ENCODE results near the gene SH2D3A. TPM values are rescaled to one million over a fixed set of nuclear protein-coding genes. Genes with fewer than 3 reads are reported as not detected.
A peak's percentile ranks its signal among the peaks of the same experiment; 100 is the strongest.

SH2D3A gene
- total and polyA plus RNA-seq, 2 donors (not counting 1 experiment from before 2014, with no cell fraction given), result 36.1 to 54.1 TPM

DNA sequence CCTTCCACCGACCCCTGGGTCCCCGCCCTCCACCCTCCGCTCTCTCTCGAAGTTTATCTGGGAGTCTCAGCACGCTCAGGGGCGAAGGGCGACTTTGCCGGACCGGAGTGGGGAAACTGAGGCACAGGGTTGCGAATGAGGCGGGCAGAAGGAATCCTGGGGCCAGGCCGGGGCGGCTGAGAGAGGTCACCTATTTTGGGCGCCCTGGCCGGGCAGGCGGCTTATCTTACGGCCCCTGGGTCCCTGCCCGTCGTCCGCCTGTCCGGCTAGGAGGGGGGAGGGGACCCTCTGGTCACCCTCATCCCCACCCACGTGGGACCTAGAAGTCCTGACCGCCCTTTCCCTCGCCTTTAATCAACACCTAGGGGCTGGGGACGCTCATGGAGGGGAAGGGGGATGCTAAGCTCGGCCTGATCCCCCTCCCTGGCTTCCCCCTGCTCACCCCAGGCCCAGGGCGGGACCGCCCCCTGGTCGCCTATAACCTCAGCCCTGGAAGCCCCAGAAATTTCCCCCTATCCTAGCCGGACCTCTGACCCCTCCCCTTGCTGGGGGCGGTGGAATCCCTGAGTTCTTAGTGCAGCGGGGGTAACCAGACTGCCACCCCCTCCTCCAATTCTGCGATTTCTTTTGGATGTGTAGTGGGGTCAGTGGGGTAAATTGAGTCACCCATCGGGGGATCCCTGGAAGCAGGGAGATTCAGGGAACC, 27.2 kb downstream of the SH2D3A start:
- 0% methylated on average over 16 of the region's 34 CpGs for WGBS (ENCODE audit: insufficient coverage)
- peak overlapping the region; percentile 64 for H3K27ac ChIP-seq (ENCODE audit: low read length in 2 of 2)
- peaks cover 0 to 3% of the 10 kb centered on the region in 2 experiments for H3K36me3 ChIP-seq (replicated peaks in 1 of 2; ENCODE audit: control extremely low read depth in 1 of 2, control insufficient read depth in 1 of 2, extremely low read depth in 1 of 2, insufficient read depth in 2 of 2, low read length in 1 of 2)
- no peaks in the 10 kb centered on the region for H4K20me1 ChIP-seq (ENCODE audit: control insufficient read depth, insufficient read depth, low read length, poor library complexity, severe bottlenecking)
- CTCF ChIA-PET, result interaction anchor here (1.0 to 5.3 kb wide), 2 partner anchors 33 to 124 kb away, joined by 5 to 41 read pairs; partner anchors contain the start of gene VAV1
- peak overlapping the region in 4 of 5 experiments; percentile 55 to 74 (median 63) for H3K4me3 ChIP-seq (ENCODE audit: control extremely low read depth in 1 of 5, extremely low read depth in 1 of 5, insufficient read depth in 1 of 5, low read depth in 2 of 5, low read length in 4 of 5)
- TF ChIP-seq, protein P1, sequence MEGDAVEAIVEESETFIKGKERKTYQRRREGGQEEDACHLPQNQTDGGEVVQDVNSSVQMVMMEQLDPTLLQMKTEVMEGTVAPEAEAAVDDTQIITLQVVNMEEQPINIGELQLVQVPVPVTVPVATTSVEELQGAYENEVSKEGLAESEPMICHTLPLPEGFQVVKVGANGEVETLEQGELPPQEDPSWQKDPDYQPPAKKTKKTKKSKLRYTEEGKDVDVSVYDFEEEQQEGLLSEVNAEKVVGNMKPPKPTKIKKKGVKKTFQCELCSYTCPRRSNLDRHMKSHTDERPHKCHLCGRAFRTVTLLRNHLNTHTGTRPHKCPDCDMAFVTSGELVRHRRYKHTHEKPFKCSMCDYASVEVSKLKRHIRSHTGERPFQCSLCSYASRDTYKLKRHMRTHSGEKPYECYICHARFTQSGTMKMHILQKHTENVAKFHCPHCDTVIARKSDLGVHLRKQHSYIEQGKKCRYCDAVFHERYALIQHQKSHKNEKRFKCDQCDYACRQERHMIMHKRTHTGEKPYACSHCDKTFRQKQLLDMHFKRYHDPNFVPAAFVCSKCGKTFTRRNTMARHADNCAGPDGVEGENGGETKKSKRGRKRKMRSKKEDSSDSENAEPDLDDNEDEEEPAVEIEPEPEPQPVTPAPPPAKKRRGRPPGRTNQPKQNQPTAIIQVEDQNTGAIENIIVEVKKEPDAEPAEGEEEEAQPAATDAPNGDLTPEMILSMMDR (IDR thresholded peaks at IDR 0.05), result no peak
- Mint-ChIP-seq H3K4me1 (peaks cover 39% of the 10 kb centered on the region), H3K27me3 (no peaks in the 10 kb centered on the region), H3K4me3 (peak overlapping the region; percentile 91), H3K27ac (peak overlapping the region; percentile 72), H3K9me3 (ENCODE audit: insufficient read depth) (no peaks in the 10 kb centered on the region)
- no peaks in the 10 kb centered on the region for H3K9me3 ChIP-seq (ENCODE audit: control extremely low read depth in 1 of 3, control insufficient read depth in 2 of 3, insufficient read depth in 1 of 3, low read length in 2 of 3)
- peaks cover 10% of the 10 kb centered on the region for H3K79me2 ChIP-seq (ENCODE audit: control insufficient read depth, insufficient read depth, low read length)
- peak overlapping the region; percentile 31 for H2AFZ ChIP-seq (ENCODE audit: insufficient read depth, low read depth, low read length, poor library complexity, severe bottlenecking)
- intact Hi-C loops (cut with micrococcal nuclease), result loop anchor here (1.0 to 5.0 kb wide), 5 partner anchors 32 to 367 kb away; partner anchors contain the start of genes ALKBH7, CD70 and VAV1
- peaks cover 39 to 51% of the 10 kb centered on the region in 2 donors for H3K4me1 ChIP-seq (ENCODE audit: control insufficient read depth in 2 of 2, insufficient read depth in 2 of 2, low read length in 2 of 2)
- H3K4me2 ChIP-seq (replicated peaks; ENCODE audit: low read depth, low read length, poor library complexity, severe bottlenecking), result peak overlapping the region; percentile 89
- POLR2A ChIA-PET, result interaction anchor here (4.5 kb wide), 1 partner anchor 32 kb away, joined by 17 read pairs; the partner anchor contains the start of gene VAV1
- no peaks in the 10 kb centered on the region for H3K27me3 ChIP-seq (replicated peaks in 1 of 4; ENCODE audit: control extremely low read depth in 1 of 4, control insufficient read depth in 3 of 4, insufficient read depth in 4 of 4, low read length in 3 of 4)
- DNase-seq (no peak), ATAC-seq (ENCODE audit: low read depth) (no peak)
- peak overlapping the region; percentile 61 for H3K9ac ChIP-seq (ENCODE audit: low read length)

DNA sequence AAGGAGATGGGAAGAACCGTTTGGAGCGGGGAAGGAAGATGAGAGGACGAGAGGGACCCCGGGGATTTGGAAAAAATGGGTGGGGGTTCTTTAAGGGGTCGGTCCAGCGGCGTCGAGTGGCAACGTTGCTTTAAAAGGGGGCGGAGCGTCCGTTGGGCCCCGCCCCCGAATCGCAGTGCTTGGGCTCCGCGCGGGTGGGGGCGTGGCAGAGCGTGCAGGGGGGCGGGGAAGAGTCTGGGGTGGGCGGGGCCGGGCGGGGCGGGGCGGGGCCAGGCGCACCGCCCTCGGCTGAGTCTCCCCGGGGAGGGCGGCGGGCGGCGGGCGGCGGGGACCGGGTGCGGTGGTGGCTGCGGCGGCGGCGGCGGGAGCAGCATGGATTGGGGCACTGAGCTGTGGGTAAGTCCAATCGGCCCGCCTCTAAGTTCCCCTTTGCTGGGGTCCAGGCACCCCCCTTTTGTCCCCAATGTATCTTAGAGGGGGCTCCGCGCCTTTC, 27.8 kb downstream of the SH2D3A start, which contains the start of gene TRIP10:
TRIP10 (plus strand) TSS at position 291 of the 493 bp plus-strand sequence; CDS start at position 373, 82 bp downstream.
- Mint-ChIP-seq H3K4me3 (peak within 1 kb of the TSS; percentile 94), H3K27ac (peak within 1 kb of the TSS; percentile 99), H3K27me3 (no peaks in the 10 kb centered on the region), H3K9me3 (ENCODE audit: insufficient read depth) (no peaks in the 10 kb centered on the region), H3K4me1 (peaks cover 39% of the 10 kb centered on the region)
- Histone ChIP-seq H3K4me1 (ENCODE audit: control insufficient read depth in 2 of 2, insufficient read depth in 2 of 2, low read length in 2 of 2) (peaks cover 39 to 51% of the 10 kb centered on the region in 2 donors), H3K9me3 (ENCODE audit: control extremely low read depth in 1 of 3, control insufficient read depth in 2 of 3, insufficient read depth in 1 of 3, low read length in 2 of 3) (no peaks in the 10 kb centered on the region), H3K36me3 (replicated peaks in 1 of 2; ENCODE audit: control extremely low read depth in 1 of 2, control insufficient read depth in 1 of 2, extremely low read depth in 1 of 2, insufficient read depth in 2 of 2, low read length in 1 of 2) (no peaks in the 10 kb centered on the region), H4K20me1 (ENCODE audit: control insufficient read depth, insufficient read depth, low read length, poor library complexity, severe bottlenecking) (no peaks in the 10 kb centered on the region), H3K4me3 (ENCODE audit: control extremely low read depth in 1 of 5, extremely low read depth in 1 of 5, insufficient read depth in 1 of 5, low read depth in 2 of 5, low read length in 4 of 5) (peak within 1 kb of the TSS; percentile 36 to 74 (median 59)), H3K27ac (ENCODE audit: low read length in 2 of 2) (peak within 1 kb of the TSS; percentile 64 to 67), H3K9ac (ENCODE audit: low read length) (peak within 1 kb of the TSS; percentile 61), H3K27me3 (replicated peaks in 1 of 4; ENCODE audit: control extremely low read depth in 1 of 4, control insufficient read depth in 3 of 4, insufficient read depth in 4 of 4, low read length in 3 of 4) (no peaks in the 10 kb centered on the region), H2AFZ (ENCODE audit: insufficient read depth, low read depth, low read length, poor library complexity, severe bottlenecking) (peak within 1 kb of the TSS; percentile 59), H3K4me2 (replicated peaks; ENCODE audit: low read depth, low read length, poor library complexity, severe bottlenecking) (peak within 1 kb of the TSS; percentile 89), H3K79me2 (ENCODE audit: control insufficient read depth, insufficient read depth, low read length) (peaks cover 10% of the 10 kb centered on the region)
- ChIA-PET CTCF (interaction anchor here (0.5 to 5.3 kb wide), 10 partner anchors 19 to 124 kb away, joined by 3 to 118 read pairs (median 6); partner anchors contain the start of genes C3, SH2D3A and VAV1), POLR2A (interaction anchor here (0.5 to 4.5 kb wide), 2 partner anchors 33 to 214 kb away, joined by 4 to 17 read pairs; partner anchors contain the start of gene VAV1)
- TF ChIP-seq, protein P1 (IDR thresholded peaks at IDR 0.05), result no peak
- no peak for TF ChIP-seq EZH2 (IDR thresholded peaks at IDR 0.05; ENCODE audit: borderline replicate concordance, insufficient read depth, low read depth, low read length, poor library complexity, severe bottlenecking)
- ATAC-seq (ENCODE audit: low read depth), result peak; percentile 16
- intact Hi-C loops (cut with micrococcal nuclease), result loop anchor here (1.0 to 5.0 kb wide), 5 partner anchors 33 to 367 kb away; partner anchors contain the start of genes ALKBH7, CD70 and VAV1
- peak; percentile 87 for DNase-seq
- WGBS (ENCODE audit: insufficient coverage), result under 1% methylated on average over 41 of the region's 47 CpGs

Data from B cell (primary cell).